ENCODE measurements around the gene ZGPAT. TPM values are rescaled to one million over a fixed set of nuclear protein-coding genes. Genes with fewer than 3 reads are reported as not detected.

Gene ZGPAT
- total RNA-seq, 1 donor from 2014 or later, result 34.6 TPM

DNA sequence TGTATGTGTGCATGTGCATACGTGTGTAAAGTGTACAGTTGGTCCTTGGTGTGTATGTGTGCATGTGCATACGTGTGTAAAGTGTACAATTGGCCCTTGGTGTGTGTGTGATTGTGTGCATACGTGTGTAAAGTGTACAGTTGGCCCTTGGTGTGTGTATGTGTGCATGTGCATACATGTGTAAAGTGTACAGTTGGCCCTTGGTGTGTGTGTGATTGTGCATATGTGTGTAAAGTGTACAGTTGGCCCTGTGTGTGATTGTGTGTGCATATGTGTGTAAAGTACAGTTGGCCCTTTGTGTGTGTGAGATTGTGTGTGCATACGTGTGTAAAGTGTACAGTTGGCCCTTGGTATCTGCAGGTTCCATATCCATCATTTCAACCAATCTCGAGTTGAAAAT, 23.6 kb downstream of the ZGPAT start:
- peaks cover 7% of the 10 kb centered on the region for H3K27me3 Mint-ChIP-seq (ENCODE audit: low read depth)
- no peak overlapping the region for H3K4me3 Mint-ChIP-seq
- peaks cover 34% of the 10 kb centered on the region for H3K36me3 Mint-ChIP-seq
- no peak overlapping the region for H3K27ac Mint-ChIP-seq
- DNase-seq (ENCODE audit: low spot score in 2 of 2, unreplicated experiment in 2 of 2), result no peak
- TF ChIP-seq, protein P1, sequence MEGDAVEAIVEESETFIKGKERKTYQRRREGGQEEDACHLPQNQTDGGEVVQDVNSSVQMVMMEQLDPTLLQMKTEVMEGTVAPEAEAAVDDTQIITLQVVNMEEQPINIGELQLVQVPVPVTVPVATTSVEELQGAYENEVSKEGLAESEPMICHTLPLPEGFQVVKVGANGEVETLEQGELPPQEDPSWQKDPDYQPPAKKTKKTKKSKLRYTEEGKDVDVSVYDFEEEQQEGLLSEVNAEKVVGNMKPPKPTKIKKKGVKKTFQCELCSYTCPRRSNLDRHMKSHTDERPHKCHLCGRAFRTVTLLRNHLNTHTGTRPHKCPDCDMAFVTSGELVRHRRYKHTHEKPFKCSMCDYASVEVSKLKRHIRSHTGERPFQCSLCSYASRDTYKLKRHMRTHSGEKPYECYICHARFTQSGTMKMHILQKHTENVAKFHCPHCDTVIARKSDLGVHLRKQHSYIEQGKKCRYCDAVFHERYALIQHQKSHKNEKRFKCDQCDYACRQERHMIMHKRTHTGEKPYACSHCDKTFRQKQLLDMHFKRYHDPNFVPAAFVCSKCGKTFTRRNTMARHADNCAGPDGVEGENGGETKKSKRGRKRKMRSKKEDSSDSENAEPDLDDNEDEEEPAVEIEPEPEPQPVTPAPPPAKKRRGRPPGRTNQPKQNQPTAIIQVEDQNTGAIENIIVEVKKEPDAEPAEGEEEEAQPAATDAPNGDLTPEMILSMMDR (IDR thresholded peaks at IDR 0.05; ENCODE audit: unreplicated experiment), result no peak
- peaks cover 4% of the 10 kb centered on the region for H3K9me3 Mint-ChIP-seq
- peaks cover 3% of the 10 kb centered on the region for H3K4me1 Mint-ChIP-seq

DNA sequence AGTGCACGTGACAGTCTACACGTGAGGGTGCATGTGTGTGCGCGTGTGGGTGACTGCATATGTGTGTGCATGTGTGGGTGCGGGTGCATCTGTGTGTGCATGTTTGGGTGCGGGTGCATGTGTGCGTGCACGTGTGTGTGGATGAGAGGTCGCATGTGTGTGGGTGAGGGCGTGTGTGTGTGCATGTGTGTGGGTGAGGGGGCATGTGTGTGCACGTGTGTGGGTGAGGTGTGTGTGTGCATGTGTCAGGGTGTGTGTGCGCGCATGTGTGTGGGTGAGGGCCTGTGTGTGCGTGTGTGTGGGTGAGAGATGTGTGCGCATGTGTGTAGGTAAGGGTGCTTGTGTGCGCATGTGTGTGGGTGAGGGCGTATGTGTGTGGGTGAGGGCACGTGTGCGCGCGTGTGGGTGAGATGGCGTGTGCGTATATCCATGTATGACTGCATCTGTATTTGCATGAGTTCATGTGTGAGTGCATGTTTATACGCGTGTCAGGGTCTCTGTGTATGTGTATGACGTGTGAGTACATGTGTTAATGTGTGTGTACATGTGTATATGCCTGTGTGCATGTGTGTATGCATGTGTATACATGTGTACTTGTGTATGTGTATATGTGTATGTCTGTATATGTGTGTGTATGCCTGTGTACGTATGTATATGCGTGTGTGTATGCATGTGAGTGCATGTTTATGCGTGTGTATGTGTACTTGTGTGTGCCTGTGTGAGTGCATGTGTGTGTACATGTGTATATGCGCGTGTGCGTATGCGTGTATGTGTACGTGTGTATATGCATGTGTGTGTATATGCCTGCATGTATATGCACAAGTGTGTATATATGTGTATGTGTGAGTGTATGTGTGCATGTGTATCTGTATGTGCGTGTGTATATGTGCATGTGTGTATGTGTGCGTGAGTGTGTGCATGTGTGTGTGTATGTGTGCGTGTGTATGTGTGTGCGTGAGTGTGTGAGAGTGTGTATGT, 24.6 kb downstream of the ZGPAT start:
- Mint-ChIP-seq H3K4me3 (no peak overlapping the region), H3K4me1 (peaks cover 3% of the 10 kb centered on the region), H3K36me3 (peaks cover 29% of the 10 kb centered on the region), H3K27ac (no peak overlapping the region), H3K27me3 (ENCODE audit: low read depth) (peaks cover 7% of the 10 kb centered on the region), H3K9me3 (no peaks in the 10 kb centered on the region)
- TF ChIP-seq, protein P1 (IDR thresholded peaks at IDR 0.05; ENCODE audit: unreplicated experiment), result no peak
- DNase-seq (ENCODE audit: low spot score in 2 of 2, unreplicated experiment in 2 of 2), result no peak

DNA sequence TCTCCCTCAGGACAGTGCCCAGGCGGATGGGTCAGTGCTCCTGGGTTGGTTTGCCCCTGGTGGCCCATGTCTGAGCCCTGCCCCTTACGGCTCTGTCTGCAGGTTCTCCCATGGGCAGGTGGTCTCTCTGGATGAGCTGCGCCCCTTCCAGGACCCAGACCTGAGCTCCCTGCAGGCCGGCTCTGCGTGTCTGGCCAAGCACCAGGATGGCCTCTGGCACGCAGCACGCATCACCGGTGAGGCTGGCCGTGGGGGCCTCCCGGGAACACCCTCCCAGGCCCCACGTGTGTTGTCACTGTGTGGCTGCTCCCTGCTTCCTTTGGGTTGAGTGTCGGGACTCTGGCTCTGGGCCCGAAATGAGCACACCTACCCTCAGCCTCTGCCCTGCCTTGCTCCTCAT, 25.3 kb downstream of the ZGPAT start:
- peaks cover 26% of the 10 kb centered on the region for H3K36me3 Mint-ChIP-seq
- H3K4me3 Mint-ChIP-seq, result no peak overlapping the region
- H3K27me3 Mint-ChIP-seq (ENCODE audit: low read depth), result peaks cover 7% of the 10 kb centered on the region
- no peaks in the 10 kb centered on the region for H3K9me3 Mint-ChIP-seq
- no peak for DNase-seq (ENCODE audit: low spot score in 2 of 2, unreplicated experiment in 2 of 2)
- no peak overlapping the region for H3K27ac Mint-ChIP-seq
- H3K4me1 Mint-ChIP-seq, result no peaks in the 10 kb centered on the region
- TF ChIP-seq, protein P1 (IDR thresholded peaks at IDR 0.05; ENCODE audit: unreplicated experiment), result no peak

DNA sequence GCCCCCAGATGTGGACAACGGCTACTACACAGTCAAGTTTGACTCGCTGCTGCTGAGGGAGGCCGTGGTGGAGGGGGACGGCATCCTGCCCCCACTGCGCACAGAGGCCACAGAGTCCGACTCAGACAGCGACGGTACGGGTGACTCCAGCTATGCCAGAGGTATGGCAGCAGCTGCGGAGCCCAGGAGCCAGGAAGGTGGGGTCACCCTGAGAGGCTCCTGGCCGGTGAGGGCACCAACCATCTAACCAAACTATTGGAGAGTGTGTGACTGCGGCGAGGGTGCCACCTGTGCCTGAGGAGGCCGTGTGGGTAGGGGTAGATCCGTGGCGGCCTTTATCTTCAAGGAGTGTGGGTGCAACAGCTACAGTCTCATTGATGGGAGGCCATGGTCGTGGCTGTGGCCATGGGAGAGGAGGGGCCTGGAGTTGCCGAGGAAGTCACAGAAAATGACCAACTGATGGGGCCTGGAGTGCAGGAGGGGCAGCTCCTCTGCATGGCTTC, 25.8 kb downstream of the ZGPAT start:
- no peak for DNase-seq (ENCODE audit: low spot score in 2 of 2, unreplicated experiment in 2 of 2)
- Mint-ChIP-seq H3K36me3 (peaks cover 21% of the 10 kb centered on the region), H3K4me3 (no peak overlapping the region), H3K27ac (no peak overlapping the region), H3K9me3 (no peaks in the 10 kb centered on the region), H3K4me1 (no peaks in the 10 kb centered on the region), H3K27me3 (ENCODE audit: low read depth) (peaks cover 7% of the 10 kb centered on the region)
- TF ChIP-seq, protein P1 (IDR thresholded peaks at IDR 0.05; ENCODE audit: unreplicated experiment), result no peak

DNA sequence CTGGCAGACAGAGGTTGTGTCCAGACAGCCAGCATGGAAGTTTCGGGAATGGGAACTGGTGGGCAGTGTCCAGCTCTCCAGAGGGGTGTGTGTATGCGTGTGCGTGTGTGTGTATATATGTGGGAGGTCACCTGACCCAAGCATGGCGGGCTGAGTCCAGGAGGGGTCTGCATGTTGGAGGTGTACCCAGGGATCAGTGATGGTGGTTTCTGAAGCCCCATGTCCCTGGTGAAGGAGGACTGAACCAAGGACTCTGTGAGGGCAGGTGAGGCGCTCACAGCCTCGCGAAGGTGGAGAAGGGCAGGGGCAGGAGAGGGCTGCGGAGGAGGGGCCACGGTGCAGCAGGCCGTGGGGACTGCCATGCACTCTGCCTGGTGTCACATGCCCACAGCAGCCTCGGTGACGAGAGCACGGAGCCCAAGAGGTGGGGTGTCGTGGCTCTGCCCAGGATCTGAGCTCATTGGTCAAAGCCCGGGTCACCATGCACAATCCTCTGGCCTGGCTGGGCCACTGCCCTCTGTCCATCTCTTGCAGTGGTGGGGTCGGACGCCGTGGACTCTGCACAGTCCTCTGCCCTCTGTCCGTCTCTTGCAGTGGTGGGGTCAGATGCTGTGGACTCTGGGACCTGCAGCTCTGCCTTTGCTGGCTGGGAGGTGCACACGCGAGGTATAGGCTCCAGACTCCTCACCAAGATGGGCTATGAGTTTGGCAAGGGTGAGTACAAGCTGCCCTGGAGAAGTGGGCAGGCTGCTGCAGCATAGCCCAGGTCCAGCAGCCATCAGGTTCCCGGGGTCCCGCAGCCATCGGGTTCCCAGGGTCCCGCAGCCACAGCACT, 26.5 kb downstream of the ZGPAT start:
- no peaks in the 10 kb centered on the region for H3K9me3 Mint-ChIP-seq
- H3K27me3 Mint-ChIP-seq (ENCODE audit: low read depth), result peaks cover 7% of the 10 kb centered on the region
- TF ChIP-seq, protein P1 (IDR thresholded peaks at IDR 0.05; ENCODE audit: unreplicated experiment), result no peak
- peaks cover 19% of the 10 kb centered on the region for H3K36me3 Mint-ChIP-seq
- H3K27ac Mint-ChIP-seq, result no peak overlapping the region
- H3K4me1 Mint-ChIP-seq, result no peaks in the 10 kb centered on the region
- H3K4me3 Mint-ChIP-seq, result no peak overlapping the region
- no peak for DNase-seq (ENCODE audit: low spot score in 2 of 2, unreplicated experiment in 2 of 2)

Measured in mesothelial cell of epicardium (in vitro differentiated cells).